DOHH2 (cell line): ENCODE measurements around the gene ARFIP2.

ENCODE experiments used
- H3F3A ChIP-seq: fragments of 200-600 bp; sonication (generic), shearing (Covaris generic); 2 replicates; pipeline ENCODE4 v1.6.0; 2016; ENCODE audit warnings: antibody characterized with exemption, mild to moderate bottlenecking; ENCODE audit not compliant: control insufficient read depth, insufficient read depth
- H3K27ac ChIP-seq: fragments of 200-600 bp; sonication (generic); 2 replicates; pipeline ENCODE4 v1.5.1; 2014; ENCODE audit warnings: low read depth, mild to moderate bottlenecking, low read length, moderate library complexity
- H3K27me3 ChIP-seq: fragments of 200-600 bp; sonication (generic); 2 replicates; pipeline ENCODE4 v1.6.1; 2014; ENCODE audit warnings: mild to moderate bottlenecking, low read length, mixed read lengths; ENCODE audit not compliant: control insufficient read depth
- H3K36me3 ChIP-seq: fragments of 200-600 bp; sonication (generic); 2 replicates; pipeline ENCODE4 v1.6.1; 2014; ENCODE audit warnings: mild to moderate bottlenecking, low read length, moderate library complexity, mixed read lengths; ENCODE audit not compliant: control insufficient read depth
- H3K4me1 ChIP-seq: fragments of 200-600 bp; sonication (generic); 2 replicates; pipeline ENCODE4 v1.6.1; 2014; ENCODE audit warnings: mild to moderate bottlenecking, low read length, mixed read lengths; ENCODE audit not compliant: control insufficient read depth
- H3K4me2 ChIP-seq: fragments of 200-600 bp; sonication (generic); 2 replicates; pipeline ENCODE4 v1.6.0; 2014; ENCODE audit warnings: mild to moderate bottlenecking, low read length, moderate library complexity
- H3K4me3 ChIP-seq: fragments of 200-600 bp; sonication (generic); 2 replicates; pipeline ENCODE4 v1.5.1; 2014; ENCODE audit warnings: mild to moderate bottlenecking, low read length, mixed read lengths
- H3K79me2 ChIP-seq: fragments of 200-600 bp; sonication (generic); 2 replicates; pipeline ENCODE4 v1.6.1; 2014; ENCODE audit warnings: mild to moderate bottlenecking, low read length, mixed read lengths; ENCODE audit not compliant: control insufficient read depth
- H3K9me2 ChIP-seq: fragments of 200-600 bp; sonication (generic); replicated peaks from 2 replicates; pipeline ENCODE4 v1.6.1; 2014; ENCODE audit warnings: mild to moderate bottlenecking, low read length, mixed read lengths; ENCODE audit not compliant: control insufficient read depth
- H3K9me3 ChIP-seq: fragments of 200-600 bp; sonication (generic); 2 replicates; pipeline ENCODE4 v1.6.1; 2014; ENCODE audit warnings: antibody characterized with exemption, low read length, mixed read lengths; ENCODE audit not compliant: control insufficient read depth, insufficient read depth
- H4K20me1 ChIP-seq: fragments of 200-600 bp; sonication (generic); 2 replicates; pipeline ENCODE4 v1.6.0; 2014; ENCODE audit warnings: low read depth, mild to moderate bottlenecking, antibody characterized with exemption, low read length, moderate library complexity; ENCODE audit not compliant: control insufficient read depth, insufficient read depth
- CTCF ChIP-seq: fragments of 200-600 bp; sonication (generic); IDR thresholded peaks from one replicate; pipeline ENCODE4 v1.5.1; 2014; ENCODE audit warnings: antibody characterized with exemption, mild to moderate bottlenecking, low read depth, low read length; ENCODE audit not compliant: poor library complexity, severe bottlenecking
- EZH2phosphoT487 ChIP-seq: fragments of 200-600 bp; sonication (generic); IDR thresholded peaks from 2 replicates; pipeline ENCODE4 v1.6.1; 2017; ENCODE audit warnings: borderline replicate concordance, mild to moderate bottlenecking, antibody characterized with exemption, low read length, moderate library complexity, mixed read lengths

ARFIP2 gene

GRCh38 chr11:6472934-6473333, 8.2 kb downstream of the ARFIP2 start:
- Histone ChIP-seq H3K79me2 (no peaks in the 10 kb centered on the region), H3K4me3 (peak overlapping the region; percentile 88), H3F3A (peaks cover 15% of the 10 kb centered on the region), H3K27me3 (no peaks in the 10 kb centered on the region; the same call in 1 of the 2 replicates), H4K20me1 (no peaks in the 10 kb centered on the region), H3K9me2 (no peaks in the 10 kb centered on the region), H3K9me3 (no peaks in the 10 kb centered on the region), H3K36me3 (peaks cover 11% of the 10 kb centered on the region), H3K4me2 (peak overlapping the region; percentile 97), H3K4me1 (peaks cover 23% of the 10 kb centered on the region), H3K27ac (no peak overlapping the region)
- TF ChIP-seq EZH2phosphoT487 (no peak), CTCF (no peak)

GRCh38 chr11:6469599-6469998, 11.5 kb downstream of the ARFIP2 start:
- Histone ChIP-seq H3K9me3 (no peaks in the 10 kb centered on the region), H3K27ac (no peak overlapping the region), H4K20me1 (no peaks in the 10 kb centered on the region), H3F3A (peaks cover 7% of the 10 kb centered on the region), H3K4me1 (peaks cover 23% of the 10 kb centered on the region), H3K79me2 (no peaks in the 10 kb centered on the region), H3K27me3 (peaks cover 9% of the 10 kb centered on the region), H3K4me2 (0 out of 2 replicates have a peak overlapping the region, but pooled peaks have one; percentile 2), H3K4me3 (no peak overlapping the region), H3K9me2 (no peaks in the 10 kb centered on the region), H3K36me3 (no peaks in the 10 kb centered on the region)
- TF ChIP-seq EZH2phosphoT487 (no peak), CTCF (no peak)

DNA sequence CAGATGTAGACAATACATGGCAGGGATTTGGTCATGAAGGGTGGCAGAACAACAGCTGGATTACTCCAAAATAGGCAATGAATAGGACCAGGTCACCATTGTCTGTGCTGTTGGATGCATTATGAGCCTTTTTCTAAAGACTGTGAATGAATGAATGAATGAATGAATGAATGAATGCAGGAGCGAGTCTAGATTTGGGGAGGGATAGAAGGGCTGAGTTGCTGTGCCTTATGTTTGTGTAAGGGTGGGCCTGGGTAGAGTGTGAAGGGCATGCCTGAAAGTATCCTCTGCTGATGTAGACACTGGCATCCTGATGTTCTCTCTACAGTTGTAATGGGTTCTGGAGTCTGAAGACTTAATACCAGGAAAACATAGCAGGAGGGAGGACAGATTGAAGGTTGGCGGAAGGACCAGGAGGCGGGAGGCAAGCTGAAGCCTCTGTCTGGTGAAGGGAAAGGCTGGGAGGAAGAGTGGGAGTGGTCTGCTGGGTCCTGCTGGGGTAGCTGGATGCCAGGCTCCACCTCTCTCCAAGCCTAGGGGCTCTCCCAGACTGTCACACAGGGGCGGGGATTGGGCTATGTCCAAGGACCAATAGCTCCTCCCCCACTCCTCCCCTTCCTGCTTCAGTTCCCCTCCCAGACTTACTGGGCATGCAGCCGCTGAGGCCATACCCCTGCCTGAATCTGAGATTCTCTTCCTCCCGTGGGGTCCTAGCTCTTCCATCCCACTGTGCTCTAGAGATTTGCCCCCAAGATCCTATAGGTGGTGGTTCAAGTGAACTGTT, 12.2 kb downstream of the ARFIP2 start:
- no peak overlapping the region for H3K4me3 ChIP-seq
- no peaks in the 10 kb centered on the region for H3F3A ChIP-seq
- H3K79me2 ChIP-seq: no peaks in the 10 kb centered on the region
- no peaks in the 10 kb centered on the region for H3K9me2 ChIP-seq
- no peaks in the 10 kb centered on the region for H3K9me3 ChIP-seq
- TF ChIP-seq EZH2phosphoT487 (no peak), CTCF (no peak)
- H3K27ac ChIP-seq: no peak overlapping the region
- peaks cover 9% of the 10 kb centered on the region for H3K27me3 ChIP-seq
- 0 out of 2 replicates have a peak overlapping the region, but pooled peaks have one; percentile 2 for H3K4me2 ChIP-seq
- H4K20me1 ChIP-seq: no peaks in the 10 kb centered on the region
- H3K36me3 ChIP-seq: no peaks in the 10 kb centered on the region
- peaks cover 19% of the 10 kb centered on the region for H3K4me1 ChIP-seq
